Activated naive CD8-positive, alpha-beta T cell treated with anti-CD3 and anti-CD28 coated beads, Interleukin-2, amount 10 ng/mL, durations not matched to agents 7 days and 5 days (primary cell): ENCODE results near the gene CLSTN3. TPM values are rescaled to one million over a fixed set of nuclear protein-coding genes. Genes with fewer than 3 reads are reported as not detected.

Experiments
- ATAC-seq: fragments of 150-1000 bp; cut with Tn5 transposase; one replicate; pipeline ENCODE4 v1.10.0; 2021; ENCODE audit warnings: low read depth, moderate library complexity
- POLR2A ChIA-PET: fragments of 350-600 bp; sonication (Branson Sonifier 250); formaldehyde crosslinking; loops from one replicate; lab custom pipeline; 2021; ENCODE audit warnings: antibody characterized with exemption; lab: Charles Lee
- DNase-seq: peaks from one replicate; pipeline ENCODE4 v3.0.0; 2021
- H3K27ac Mint-ChIP-seq: one replicate; pipeline ENCODE4 v1.8.0; 2022; ENCODE audit warnings: mild to moderate bottlenecking, mixed read lengths
- H3K27me3 Mint-ChIP-seq: one replicate; pipeline ENCODE4 v1.8.0; 2022; ENCODE audit warnings: mild to moderate bottlenecking, moderate library complexity, mixed read lengths
- H3K36me3 Mint-ChIP-seq: one replicate; pipeline ENCODE4 v1.8.0; 2021; ENCODE audit warnings: mild to moderate bottlenecking, mixed read lengths
- H3K4me1 Mint-ChIP-seq: one replicate; pipeline ENCODE4 v1.8.0; 2021; ENCODE audit warnings: mixed read lengths
- H3K4me3 Mint-ChIP-seq: one replicate; pipeline ENCODE4 v1.8.0; 2022; ENCODE audit warnings: mild to moderate bottlenecking, moderate library complexity, mixed read lengths
- H3K9me3 Mint-ChIP-seq: one replicate; pipeline ENCODE4 v1.8.0; 2021; ENCODE audit warnings: mixed read lengths
- total RNA-seq, 2 experiments: library from RNA; stranded (reverse); gene quantifications; one replicate each; pipeline ENCODE4 v1.2.3, GENCODE V29; 2021

The CLSTN3 gene
- total RNA-seq, 2 experiments from 2014 or later = 99.3 to 104 TPM

- Mint-ChIP-seq H3K9me3 (no peaks in the 10 kb centered on the region), H3K4me1 (no peaks in the 10 kb centered on the region), H3K27me3 (no peaks in the 10 kb centered on the region), H3K36me3 (peaks cover 50% of the 10 kb centered on the region), H3K27ac (no peak overlapping the region), H3K4me3 (no peak overlapping the region)
- ATAC-seq = no peak
- no peak for DNase-seq
- POLR2A ChIA-PET = no interaction called here
Measured at GRCh38 chr12:7205091-7205490, 74.9 kb downstream of the CLSTN3 start.

- no peaks in the 10 kb centered on the region for H3K4me1 Mint-ChIP-seq
- POLR2A ChIA-PET = no interaction called here
- ATAC-seq = no peak
- H3K4me3 Mint-ChIP-seq = no peak overlapping the region
- no peak for DNase-seq
- H3K36me3 Mint-ChIP-seq = peaks cover 54% of the 10 kb centered on the region
- H3K27ac Mint-ChIP-seq = no peak overlapping the region
- H3K9me3 Mint-ChIP-seq = peaks cover 2% of the 10 kb centered on the region
- H3K27me3 Mint-ChIP-seq = no peaks in the 10 kb centered on the region
Measured at GRCh38 chr12:7206691-7207090, 76.5 kb downstream of the CLSTN3 start.

- POLR2A ChIA-PET = no interaction called here
- no peak for ATAC-seq
- Mint-ChIP-seq H3K27me3 (no peaks in the 10 kb centered on the region), H3K27ac (no peak overlapping the region), H3K4me1 (no peaks in the 10 kb centered on the region), H3K36me3 (peaks cover 52% of the 10 kb centered on the region), H3K4me3 (no peak overlapping the region), H3K9me3 (peaks cover 4% of the 10 kb centered on the region)
- no peak for DNase-seq
Measured at GRCh38 chr12:7207866-7208625, 77.9 kb downstream of the CLSTN3 start.

Other genes starting within 250 kb of the CLSTN3 start
- gene LRRC23, start 225.5 kb upstream of the CLSTN3 start, total RNA-seq = 1 to 10 TPM; 8.1 to 8.3 TPM
- 100 to 1,000 TPM; 231 to 242 TPM for gene ENO2, start 215.8 kb upstream of the CLSTN3 start, total RNA-seq
- 10 to 100 TPM; 31.0 to 31.3 TPM for gene ATN1, start 202.4 kb upstream of the CLSTN3 start, total RNA-seq
- not detected for gene RNU7-1, start 186.6 kb upstream of the CLSTN3 start, total RNA-seq
- 100 to 1,000 TPM; 210 to 217 TPM for gene C12orf57, start 186.3 kb upstream of the CLSTN3 start, total RNA-seq
- 100 to 1,000 TPM; 349 to 370 TPM for gene PTPN6, start 179.0 kb upstream of the CLSTN3 start, total RNA-seq
- 100 to 1,000 TPM; 175 to 189 TPM for gene PHB2, start 159.7 kb upstream of the CLSTN3 start, total RNA-seq
- gene EMG1, start 159.5 kb upstream of the CLSTN3 start, total RNA-seq = 10 to 100 TPM; 50.0 to 55.7 TPM
- 10 to 100 TPM; 30.3 to 33.9 TPM for gene LPCAT3, start 111.9 kb upstream of the CLSTN3 start, total RNA-seq
- 1 to 10 TPM; 1.3 TPM for gene C1S, start 69.7 kb upstream of the CLSTN3 start, total RNA-seq
- 1 to 10 TPM; 4.6 to 6.4 TPM for gene C1R, start 37.9 kb upstream of the CLSTN3 start, total RNA-seq
- gene C1RL, start 21.2 kb upstream of the CLSTN3 start, total RNA-seq = 10 to 100 TPM; 29.8 to 36.0 TPM
- 1 to 10 TPM in 1 of 2 experiments, under 1 TPM in 1; 0.58 to 1.3 TPM for gene RBP5, start 1.5 kb upstream of the CLSTN3 start, total RNA-seq
- gene PEX5, start 59.3 kb downstream of the CLSTN3 start, total RNA-seq = 10 to 100 TPM; 21.1 to 23.0 TPM
- gene ACSM4, start 173.7 kb downstream of the CLSTN3 start, total RNA-seq = not detected